ENCODE data around the gene NCEH1.
"Not testable (repeated sequence)": the region's sequence is repeated elsewhere in the genome, so short reads cannot be mapped to it uniquely, and the experiment has no call there.

The NCEH1 gene

DNA sequence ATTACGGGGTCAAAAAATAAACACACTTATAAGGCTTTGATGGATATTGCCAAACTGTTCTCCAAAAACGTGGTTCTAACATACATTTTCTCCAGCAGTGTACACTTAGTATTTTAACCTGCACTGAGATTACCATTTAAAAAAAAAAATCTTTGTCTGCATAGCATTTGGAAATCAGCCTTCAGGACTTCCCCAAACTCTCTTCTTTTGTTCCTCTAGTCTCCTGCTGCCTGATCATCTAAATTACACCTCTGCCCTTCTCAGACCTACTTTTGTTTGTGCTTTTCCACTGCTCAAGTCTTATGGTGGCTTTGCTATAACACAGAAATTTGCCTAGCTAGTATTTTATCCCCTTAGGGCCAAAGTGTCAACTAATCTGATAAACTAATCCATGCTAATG, 3.8 kb downstream of the NCEH1 start:
- no peak for DNase-seq

DNA sequence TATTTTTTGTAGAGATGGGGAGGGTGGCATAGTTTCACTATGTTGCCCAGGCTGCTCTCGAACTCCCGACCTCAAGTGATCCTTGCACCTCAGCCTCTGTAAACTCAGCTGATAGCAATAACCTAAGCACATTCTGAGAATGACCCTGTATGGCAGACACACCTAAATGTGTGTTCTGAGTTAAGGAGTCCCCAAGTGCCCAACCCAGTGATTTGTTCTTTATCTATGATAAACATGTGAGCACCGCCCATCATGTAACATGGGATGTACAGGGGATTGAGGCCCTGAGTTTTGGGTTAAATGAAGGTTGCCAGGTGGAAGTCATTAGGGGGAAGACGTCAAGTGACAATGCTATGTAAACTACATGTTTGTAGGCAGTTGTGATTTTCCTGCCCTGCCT, 5.7 kb downstream of the NCEH1 start:
- DNase-seq: no peak

DNA sequence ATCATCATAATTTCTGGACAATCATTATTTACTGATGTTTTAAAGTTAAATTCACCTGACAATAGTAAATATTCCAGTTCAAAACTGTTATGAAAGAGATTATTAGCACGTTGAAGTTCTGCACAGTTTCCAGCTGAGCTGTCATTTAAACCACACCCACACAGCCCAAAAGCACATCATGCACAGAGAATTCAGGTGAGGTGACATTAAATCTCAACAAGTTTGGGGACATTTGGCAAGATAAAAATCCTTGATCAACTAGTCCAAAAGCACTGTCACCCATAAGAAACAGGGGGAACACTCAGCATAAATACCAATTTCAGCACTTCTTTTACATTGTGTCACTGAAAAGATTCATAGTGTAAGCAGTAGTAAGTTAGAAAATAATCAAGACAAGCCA, 6.9 kb downstream of the NCEH1 start:
- DNase-seq: no peak

DNA sequence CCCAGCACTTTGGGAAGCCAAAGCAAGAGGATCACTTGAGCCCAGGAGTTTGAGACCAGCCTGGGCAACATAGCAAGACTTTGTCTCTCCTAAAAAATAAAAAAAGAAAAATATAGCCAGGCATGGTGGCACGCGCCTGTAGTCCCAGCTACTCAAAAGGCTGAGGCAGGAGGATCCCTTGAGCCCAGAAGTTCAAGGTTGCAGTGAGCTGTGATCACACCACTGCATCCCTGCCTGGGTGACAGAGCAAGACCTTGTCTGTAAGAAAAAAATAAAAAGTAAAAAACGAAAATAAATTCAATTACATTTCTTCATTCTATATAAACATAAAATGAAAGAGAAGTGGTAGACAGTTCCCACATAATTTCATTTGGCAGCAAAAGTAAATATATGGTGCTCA, 8.1 kb downstream of the NCEH1 start:
- DNase-seq: not testable (repeated sequence)

DNA sequence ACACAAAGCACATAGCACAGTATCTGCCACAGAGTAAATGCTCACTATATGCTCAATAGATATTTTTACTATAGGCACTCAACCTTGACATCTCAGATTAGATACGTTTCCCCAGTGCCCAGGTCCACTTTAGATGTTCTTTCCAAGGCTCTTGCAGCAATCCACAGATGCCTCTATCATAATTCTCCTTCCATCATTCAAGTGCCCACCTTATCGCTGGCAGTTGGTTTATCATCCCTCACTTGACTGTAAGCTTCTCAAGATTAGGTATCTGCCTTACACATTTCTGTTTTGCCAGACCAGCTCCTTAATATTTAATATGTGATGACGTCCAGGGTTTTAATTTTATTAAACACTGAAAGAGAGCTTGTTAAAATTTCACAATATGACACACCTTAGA, 8.6 kb downstream of the NCEH1 start:
- no peak for DNase-seq

DNA sequence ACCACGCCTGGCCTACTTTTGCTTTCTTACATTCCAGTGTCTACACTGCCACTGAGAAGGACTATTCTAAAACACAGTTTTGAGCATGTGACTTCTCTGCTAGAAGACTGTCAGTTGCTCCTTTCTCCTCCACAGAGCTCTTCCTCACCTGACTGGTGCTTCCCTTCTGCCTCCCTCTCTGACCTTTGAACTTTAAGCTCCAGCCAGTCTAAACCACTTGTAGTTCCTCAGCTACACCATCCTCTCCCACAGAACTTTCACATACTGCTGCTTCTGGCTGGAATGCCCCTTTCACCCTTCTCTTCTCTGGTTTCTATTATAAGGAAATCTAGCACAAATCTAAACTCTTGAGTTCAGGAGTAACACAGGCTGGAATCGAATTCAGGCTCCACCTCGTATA, 9.1 kb downstream of the NCEH1 start:
- DNase-seq: no peak

DNA sequence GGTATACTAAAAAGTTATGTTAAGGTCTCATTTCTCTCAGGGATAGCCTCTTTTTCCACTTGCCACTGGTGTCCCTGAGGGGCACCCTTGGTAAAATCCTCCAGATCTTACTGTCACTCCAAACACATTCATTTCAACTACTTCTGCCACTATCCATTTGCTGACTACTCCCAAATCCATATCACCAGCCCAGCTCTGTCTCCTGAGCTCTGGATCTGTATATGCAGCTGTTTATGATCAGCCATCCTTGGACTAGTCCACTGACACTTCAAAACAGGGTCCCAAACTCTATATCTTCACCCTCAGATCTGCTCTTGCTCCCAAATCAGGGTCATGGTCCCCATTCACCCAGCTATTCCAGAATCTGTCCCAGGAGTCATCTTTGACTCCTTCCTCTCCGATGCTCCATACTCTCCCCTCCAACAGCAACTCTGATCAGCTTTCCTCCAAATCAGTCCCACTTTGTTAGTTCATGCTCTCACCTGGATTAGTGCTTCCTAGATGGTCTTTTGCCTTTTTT, 9.9 kb downstream of the NCEH1 start:
- no peak for DNase-seq

DNA sequence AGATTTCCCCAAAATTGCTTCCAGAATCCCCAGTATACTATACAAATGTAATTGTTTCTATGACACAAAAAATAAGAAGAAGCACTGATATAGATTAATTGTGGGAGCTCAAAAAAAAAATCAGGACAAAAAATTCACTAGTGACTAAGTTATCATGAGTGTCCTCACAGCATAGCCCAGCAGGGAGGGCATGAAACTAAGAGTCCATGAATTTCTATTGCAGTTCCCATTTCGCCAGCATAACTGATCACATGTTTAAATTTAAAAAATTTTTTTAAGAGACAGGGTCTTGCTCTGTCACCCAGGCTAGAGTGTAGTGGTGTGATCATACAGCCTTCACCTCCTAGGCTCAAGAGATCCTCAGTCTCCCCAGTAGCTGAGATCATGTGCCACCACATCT, 10.6 kb downstream of the NCEH1 start:
- no peak for DNase-seq

DNA sequence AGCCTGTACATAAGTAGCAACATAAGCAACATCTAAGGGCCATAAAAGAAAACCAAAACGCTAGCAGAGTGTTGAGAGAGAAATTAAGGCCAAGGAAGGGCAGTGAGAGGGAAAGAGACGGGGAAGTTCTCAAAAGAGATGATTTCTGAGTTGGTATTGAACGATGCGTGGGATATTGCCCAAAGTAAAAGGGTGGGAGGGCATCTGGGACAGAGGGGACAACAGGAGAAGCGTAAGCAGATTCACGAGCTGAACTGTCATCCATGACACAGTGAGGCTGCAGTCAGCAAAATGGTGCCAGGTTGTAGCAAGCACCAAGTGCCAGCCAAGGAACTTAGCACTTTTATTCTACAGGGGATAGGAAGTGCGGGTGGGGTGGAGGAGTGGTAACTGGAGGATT, 11.8 kb downstream of the NCEH1 start:
- DNase-seq: no peak

DNA sequence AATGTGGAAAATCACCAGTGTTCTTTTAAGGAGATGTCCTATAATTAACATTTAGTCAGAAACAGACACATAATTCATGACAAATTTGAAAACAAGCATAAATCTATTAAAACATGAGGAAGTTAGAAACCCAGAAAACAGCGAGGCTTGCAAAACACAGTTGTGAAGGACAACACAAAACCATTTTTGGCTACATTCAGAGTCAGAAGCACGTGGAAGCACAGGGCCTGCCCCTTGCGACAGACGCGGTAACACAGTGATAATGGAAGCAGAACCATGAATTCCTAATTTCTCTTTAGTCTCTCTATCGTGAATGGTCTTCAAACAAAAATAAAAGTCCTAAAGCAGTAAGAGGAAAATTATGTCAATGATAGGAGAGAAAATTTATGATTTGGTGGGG, 12.2 kb downstream of the NCEH1 start:
- no peak for DNase-seq

DNA sequence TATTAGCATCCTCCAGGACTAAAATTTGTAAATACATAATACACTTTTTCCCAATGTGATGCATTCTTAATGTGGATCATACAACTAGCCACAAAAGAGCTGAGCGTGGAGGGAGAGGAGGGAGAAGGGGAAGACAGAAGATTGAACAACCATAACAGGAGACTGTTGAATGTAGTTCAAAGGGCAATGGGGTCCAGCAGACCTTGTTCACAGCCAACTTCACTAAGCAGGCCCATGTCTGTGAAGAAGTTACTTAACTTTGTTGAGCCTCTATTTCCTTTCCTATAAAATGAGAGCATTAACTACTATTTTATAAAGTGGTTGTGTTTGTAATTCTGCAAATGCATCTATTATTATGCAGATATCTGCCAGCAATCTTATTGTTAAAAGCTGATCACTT, 13.3 kb downstream of the NCEH1 start:
- no peak for DNase-seq

DNA sequence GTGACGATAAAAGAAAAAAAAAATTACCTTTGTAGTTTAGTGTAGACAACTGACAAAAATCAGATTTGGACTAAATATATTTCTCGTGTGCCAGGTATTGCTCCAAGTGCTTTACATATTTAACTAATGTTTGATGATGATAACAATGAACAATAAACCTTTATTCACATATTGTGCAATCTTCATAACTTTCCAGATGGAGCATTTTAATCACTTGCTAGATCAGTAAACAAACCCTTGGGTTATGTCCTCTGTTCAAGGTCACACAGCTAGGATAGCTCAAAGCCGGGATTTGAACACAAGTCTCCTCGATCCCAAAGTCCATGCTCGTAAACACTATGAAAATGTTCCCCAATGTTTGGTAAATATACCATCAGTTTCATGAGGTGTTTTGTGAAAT, 14.5 kb downstream of the NCEH1 start:
- no peak for DNase-seq

DNA sequence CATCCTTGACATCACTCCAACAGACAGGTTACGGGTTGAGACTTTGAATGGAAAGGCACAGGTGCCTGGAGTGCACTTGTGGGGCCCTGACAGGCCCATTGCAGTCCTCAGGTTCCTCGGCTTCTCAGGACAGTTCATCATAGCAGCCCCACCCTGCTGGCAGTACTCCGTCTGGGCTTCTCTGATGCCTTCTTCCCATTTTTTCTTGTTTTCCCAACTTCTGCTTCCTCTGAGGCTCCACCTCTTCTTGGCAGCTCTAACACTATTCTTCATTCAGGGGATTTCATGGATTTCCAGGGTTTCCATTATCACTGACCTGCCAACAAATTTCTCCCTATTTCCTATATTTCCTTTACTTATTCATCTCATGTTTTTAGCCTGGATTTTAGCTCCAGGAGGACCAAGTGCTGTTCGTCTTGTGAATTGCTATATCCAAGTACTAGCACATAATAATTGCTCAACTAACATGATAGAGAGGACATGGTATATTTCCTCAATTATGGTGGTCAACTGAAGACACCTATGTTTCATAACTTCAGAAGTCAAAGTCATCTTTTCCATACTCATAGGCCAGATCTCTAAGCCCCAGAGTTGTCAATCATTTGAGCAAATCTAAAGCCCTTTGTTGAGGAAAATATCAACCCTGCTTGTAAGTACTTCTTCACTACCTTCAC, 16.2 kb downstream of the NCEH1 start:
- no peak for DNase-seq

DNA sequence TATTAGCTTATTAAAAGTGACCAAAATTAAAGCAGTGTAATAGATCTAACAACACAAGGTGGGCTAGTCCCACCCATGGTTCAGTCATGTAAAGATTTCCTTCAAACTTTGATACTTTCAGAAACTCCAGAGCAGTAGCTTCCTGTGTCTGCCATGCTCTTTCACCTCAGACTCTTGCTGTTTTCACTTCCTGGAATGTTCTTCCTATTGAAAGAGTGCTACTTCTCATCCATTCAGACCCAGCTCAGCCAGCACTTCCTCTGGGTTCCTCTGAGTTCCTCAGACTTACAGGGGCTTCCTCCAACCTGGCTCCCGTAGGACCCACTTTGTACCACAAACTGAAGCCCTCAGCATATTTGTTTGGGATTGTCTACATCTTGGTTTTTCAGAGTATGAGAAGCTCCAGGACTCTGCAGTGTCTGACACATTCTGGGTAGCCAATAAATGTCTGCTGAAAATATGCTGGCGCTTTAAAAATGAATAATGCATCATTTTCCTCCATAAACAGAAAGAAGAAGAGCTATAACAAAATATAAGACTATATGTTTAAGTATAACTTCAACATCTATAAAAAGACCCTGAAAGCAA, 18.0 kb downstream of the NCEH1 start:
- no peak for DNase-seq

DNA sequence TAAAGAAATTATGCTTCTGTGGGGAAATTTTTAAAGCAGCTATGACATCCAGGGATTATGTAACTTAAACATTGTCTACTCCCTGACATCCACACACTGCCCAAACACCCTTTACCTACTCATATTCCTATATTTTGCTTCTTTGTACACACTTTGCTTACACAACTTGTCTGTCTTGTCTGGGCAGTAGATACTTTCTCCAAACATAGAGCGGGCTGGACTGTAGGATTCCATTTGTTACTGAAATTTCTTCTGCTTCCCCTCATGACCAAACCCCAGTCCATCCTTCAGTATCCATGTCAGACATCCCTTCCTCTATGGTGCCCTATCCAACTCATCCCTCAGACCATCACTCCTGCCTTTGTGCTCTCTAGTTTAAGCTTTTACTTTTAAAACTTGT, 19.9 kb downstream of the NCEH1 start:
- DNase-seq: no peak

DNA sequence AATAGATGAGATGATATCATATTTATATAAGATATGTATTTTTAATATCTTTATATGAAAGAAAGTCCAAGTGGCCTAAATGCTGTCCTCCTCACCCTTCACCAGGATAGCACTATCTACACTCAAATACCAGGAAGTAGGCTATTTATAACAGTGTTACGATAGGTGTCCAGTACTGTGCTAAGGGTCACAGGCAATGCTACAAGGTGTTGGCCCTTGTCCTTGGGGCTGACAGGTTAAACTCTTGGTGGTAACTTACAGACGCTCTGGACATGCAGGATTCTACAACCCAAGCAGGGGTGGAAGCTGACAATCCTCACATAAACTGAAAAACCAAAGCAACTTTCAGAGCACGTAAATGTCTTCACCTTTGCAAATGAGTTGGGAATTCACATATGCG, 22.3 kb downstream of the NCEH1 start:
- no peak for DNase-seq

DNA sequence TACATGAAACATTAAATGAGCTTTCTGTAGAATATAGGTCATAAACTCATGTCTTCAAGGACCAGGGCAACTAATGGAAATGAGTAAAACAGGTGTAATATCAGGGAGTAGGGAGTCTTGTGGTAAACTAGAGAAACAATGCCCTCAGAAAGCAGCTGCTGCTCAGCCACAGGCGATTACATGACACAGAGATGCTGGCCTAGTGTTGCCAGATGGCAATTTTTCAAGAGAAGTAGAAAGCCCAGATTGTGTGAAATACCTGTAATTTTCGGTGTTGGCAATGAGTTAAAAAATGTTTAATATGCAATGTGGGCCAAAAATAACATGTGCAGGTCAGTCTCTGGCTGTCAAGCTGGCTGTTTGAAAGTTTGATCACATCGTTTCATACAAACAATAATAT, 23.4 kb downstream of the NCEH1 start:
- DNase-seq: no peak

DNA sequence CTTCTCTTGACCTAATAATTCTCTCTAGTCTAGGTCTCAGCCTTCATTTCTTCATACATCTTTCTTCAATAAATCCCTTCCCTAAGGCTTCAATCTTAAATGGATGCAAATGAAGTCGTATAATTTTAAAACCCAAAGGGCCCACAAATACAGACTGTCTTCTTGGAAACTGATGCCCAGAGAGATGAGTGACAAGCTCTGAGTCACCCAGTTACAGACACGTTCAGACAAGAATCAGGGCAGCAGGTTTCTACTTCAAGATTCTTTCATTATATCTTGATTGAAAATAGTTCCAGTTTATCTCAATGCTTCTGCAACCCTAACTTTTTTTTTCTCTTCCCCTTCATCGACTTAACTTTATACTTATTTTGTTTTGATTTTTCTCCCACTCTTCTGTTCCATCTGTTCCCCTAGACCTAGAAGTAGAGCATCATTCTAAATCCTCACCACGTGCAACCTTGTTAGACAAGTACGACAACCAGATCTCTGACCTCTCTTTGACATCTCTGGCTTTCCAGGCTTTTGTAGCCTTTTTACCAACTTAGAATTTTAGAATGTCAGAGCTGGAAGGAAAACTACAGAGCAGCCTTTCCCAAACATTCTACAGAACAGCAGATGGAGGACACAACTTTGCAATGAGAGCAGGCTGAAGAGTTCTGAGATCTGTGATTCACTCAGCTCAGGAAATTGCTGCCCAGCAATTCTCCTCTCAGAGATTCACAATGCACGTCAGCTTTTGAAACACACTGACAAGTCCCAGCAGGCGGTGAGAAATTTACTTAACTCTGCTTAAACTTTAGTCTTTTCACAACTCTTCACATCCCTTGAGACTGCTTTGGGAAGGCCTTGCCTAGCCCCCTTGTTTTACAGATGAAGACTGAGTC, 25.3 kb downstream of the NCEH1 start:
- DNase-seq: no peak

DNA sequence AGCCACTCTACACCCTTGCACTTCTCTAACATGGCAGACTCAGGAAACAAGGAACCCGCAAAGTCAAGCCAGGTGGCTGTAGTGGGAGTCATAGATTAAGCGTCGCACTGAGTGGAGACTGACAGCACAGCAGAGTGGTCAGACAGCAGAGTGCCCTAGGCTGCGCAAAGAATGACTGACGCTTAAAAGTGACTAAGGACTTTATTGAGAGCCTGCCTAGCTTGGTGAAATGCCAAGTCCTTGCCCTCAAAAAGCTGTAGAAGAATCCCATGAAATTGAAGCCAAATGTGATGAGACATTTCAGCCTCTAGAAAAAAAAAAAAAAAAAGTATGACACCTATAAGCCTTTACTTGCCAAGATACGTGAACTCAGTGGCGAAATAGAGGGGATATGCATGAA, 30.2 kb downstream of the NCEH1 start:
- no peak for DNase-seq

DNA sequence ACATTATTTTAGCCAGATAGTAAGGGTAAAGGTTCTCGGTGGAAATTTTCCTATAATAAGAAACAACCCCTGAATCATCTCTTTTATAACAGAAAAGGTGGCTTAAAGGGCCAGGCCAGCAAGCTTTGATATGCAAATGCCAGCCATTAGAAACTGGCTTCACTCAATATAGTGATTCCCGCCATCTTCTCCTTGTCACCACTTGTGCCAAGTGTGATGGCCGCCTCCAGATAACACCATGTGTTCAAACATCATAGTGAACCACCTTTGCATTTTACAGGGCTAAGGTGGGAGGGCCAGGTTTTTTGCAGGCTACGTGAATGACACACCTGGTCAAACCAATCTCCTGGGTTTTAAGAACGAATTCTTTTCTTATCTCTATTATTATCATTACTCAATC, 31.3 kb downstream of the NCEH1 start:
- DNase-seq: no peak

DNA sequence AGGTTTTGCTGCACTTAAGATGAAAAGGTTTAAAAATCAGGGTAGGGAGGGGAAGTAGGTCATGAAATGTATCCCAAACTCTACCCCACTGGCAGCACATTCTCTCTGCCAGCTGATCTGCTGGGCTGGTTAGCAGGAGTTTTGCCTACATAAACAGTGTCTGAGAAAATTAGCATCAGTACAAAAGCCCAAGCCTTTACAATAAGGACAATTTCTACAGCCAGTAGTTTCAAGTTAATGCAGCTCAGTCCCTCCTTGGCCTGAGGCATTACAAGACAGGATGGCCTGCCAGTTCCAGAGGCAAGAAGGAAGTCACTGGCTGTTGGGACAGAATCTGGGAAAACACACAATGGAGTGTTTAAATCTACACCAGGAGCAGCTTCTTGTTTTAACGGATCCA, 32.8 kb downstream of the NCEH1 start:
- no peak for DNase-seq

DNA sequence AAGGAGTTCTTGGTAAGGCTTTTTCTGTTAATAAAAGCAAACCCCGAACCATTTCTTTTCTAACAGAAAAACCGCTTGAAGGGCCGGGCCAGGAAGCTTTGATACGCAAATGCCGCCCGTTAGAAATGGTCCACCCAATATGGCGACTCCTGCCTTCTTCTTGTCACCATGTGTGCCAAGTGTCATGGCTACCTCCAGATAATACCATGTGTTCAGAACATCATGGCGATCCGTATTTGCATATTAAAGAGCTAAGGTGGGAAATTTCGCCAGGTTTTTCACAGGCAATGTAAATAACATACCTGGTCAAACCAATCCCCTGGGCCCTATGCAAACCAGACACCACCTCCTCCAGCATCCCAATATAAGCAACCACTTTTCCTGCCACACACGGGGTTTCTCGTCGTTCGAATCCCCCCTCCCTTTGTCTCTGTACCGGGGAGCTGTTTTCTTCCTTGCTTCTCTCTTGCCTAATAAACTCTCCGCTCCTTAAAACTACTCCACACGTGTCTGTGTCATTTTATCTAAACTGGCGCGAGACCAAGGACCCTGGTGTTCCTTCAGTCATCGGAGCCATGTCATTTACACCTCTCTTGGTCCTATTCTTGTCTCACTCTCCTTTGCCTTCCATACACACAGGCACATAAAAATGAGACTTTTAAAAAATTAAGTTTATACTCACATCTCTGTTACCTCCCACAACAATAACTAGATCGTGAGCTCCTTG, 34.5 kb downstream of the NCEH1 start:
- DNase-seq: no peak

DNA sequence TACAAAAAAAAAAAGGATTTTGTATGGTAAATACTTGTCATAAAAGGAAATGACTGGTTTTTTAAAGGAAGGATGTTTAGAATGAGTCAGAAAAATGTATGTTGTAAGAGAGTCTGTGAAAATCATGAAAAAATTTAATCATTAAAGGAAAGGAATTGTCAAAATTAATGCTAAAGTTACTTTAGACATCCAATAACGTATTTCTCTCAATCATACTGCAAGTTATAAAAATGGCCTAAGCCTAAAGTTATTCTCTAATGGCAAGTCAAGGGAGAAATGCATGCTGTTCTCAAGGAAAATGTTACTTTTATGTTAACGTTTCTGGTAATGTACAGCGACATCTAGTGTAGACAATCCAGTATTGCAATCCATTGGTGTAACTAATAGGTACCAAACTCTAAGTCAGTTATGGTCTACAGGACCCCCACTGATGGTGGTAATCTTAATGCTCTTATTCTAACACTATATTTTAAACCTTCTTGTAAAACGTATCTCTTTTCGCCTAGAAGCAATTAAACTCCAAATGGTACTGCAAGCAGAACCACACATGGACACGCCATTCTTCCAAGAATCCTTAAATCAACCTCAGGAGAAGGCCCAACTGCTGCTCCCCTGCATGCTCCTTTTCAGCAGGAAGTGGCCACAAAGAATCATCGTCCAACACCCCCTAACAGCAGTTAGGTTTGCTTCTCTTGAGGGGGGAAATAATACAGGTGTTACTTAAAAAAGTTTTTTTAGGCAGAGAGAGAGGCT, 35.2 kb downstream of the NCEH1 start:
- DNase-seq: no peak

All from activated CD4-positive, CD25-positive, alpha-beta regulatory T cell (primary cell).